Activated T-cell treated with anti-CD3 and anti-CD28 coated beads for 24 hours (primary cell): ENCODE measurements around the gene PTPRD.

Experiments used
- DNase-seq: peaks from one replicate; pipeline ENCODE4 v3.0.0-alpha.2; 2020; ENCODE audit warnings: low read depth

Gene PTPRD

DNA sequence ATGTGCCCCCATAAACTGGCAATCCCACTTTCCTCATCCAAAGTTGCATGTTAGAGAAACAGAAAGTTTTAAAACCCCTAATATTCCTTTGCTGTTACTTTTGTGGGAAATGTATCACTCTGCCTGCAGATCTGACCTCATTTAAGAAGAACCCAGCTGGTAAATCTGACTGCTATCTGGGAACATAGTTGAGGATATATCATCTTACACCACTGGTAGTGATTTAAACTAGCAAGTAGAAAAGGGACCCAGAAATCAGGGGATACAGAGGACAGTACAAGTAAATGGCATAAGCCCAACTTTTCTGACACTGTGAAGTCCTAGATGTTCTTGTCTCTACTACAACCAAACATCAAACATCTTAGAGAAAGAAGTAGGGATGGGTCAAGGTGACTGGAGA is 1752.7 kb downstream of the PTPRD start:
- DNase-seq = no peak

DNA sequence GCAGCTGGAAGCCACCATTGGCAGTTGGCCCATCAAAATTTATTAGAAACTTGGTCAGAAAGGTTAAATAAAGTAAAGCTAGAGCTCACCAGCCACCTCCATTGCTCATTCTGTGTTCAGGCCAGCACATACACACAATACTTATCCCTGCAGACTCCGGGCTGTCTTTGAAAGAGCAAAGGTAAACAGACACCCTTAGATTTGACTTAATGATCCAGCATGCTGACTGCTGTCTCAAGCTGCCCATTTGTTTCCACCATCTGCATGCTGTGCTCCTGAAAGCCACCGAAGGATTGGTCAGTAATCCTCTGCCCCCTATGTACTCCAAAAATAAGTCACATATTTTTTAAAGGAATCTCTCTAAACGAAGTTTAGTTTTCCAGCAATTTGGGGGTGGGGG is 1753.4 kb downstream of the PTPRD start:
- DNase-seq = no peak

DNA sequence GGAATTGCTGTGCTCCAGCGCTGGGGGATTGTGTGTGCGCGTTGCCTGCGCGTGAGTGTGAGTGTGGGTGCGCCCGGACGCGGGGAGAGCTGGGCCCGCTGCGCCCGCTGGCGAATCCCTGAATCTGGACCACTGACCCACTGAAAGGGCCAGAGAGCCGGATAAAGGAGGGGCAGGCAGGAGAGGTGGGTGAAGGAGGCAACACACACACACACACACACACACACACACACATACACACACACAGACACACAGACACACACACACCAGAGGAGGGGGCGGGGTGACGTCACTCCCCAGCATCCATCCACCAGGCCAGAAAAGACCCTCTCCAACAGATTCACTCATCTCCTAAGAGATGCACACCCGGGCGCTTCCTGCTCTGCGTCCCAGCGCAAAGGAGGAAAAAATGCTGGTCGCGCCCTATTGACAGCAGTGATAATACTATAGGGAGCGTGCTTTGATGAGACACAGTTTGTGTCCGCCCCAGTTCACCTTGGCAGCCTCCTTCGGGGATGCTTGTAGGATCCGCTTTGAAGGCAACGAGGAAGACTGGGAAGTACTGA is 1754.1 kb downstream of the PTPRD start:
- no peak for DNase-seq

DNA sequence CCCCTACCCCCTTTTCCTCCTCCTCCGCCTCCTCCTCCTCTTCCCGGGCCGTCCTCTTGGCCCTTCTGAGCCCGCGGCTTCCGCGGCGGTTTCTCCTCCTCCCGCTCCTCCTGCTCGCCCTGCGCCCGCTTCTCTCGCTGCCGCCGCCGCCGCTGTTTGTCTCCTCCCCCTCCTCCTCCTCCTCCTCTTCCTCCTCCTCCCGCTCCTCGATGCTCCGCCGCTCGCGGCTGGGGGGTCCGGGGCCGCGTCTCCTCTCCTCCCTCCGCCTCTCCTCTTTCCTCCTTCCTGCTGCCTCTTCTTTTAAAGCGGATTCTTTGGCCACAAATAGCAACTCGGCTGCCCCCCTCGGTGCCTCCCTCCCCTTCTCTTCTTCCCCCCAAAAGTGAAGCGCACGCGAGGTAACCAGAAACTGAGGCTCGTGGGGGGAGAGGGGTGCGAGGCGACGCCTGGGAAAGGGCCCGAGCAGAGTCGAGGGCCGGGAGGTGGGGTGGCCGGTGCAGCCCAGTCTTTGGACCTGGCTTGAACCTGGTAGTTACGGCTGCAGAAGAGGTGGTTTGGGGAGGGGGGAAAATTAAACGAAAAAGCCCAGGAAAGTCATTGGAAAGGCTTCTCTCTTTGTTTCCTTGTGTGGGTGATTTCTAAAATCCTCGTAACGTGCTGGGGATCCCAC is 1754.7 kb downstream of the PTPRD start:
- no peak for DNase-seq

DNA sequence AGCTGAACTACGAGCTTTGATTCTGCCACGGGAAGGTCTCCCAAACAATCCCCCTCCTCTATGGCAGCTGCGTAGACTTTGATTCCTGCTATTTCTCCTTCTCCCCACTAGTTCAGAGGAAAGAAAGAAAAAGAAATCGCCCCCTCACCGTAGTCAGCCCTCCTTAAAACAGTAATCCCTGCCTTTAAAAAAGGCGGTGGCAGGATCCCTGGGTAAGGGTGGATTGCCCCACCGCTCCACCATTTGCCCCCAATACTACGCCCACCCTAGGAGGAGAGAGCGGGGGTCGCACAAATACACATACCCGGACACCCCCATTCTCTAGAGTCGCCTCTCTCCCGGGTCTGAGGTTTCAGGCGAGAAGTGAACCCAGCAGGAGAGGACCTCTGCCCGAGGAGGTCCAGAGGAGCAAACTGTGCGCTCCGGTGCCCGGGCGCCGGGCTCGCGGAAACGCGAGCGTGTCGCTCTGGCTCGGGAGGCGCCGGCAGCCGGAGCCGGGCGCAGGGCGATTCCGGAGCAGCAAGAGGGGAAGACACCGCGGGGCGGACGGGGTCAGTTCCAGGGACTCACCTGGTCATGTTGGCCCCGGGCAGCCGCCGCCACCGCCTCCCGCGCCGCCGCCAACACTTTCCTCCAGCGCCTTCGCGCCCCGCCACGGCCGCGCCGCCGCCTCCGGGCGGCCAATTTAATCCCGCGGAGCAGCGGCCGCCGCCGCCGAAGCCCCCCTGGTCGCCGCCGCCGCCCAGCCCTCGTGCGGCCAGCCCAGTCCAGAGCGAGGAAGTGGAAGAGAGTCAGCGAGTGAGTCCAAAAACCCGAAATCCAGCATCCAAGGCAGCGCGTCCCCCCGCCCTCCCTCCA is 1755.5 kb downstream of the PTPRD start:
- DNase-seq = no peak

DNA sequence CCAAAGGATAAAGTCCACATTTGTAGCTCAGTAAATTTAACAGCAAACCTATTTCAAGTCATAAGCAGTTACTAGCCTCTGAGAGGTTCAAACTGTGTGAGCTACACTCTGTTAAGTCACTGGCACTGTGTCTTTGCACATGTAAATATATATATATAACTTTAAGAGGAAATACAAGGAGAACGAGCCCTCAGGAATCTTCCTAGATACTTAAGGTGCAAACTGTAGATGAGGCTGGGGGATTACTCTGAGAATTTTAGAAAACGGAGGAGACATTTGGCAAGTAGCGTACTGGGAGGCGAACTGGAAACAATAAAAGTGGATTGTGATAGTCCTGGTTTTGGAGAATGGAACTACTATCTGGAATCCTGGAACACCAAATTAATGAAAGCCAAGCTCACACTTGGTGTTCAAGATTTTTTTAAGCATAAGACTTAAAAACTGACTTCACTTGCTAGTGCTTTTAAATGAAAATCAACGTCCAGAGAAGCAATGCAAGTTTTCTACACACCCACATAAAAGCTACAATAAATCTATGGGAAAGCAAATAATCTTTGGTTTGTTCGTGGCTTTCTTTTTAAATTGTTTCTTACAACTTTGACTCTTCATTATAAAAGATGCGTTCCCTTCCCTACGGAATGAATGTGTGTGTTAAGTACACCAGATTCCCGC is 1756.3 kb downstream of the PTPRD start:
- DNase-seq = no peak

DNA sequence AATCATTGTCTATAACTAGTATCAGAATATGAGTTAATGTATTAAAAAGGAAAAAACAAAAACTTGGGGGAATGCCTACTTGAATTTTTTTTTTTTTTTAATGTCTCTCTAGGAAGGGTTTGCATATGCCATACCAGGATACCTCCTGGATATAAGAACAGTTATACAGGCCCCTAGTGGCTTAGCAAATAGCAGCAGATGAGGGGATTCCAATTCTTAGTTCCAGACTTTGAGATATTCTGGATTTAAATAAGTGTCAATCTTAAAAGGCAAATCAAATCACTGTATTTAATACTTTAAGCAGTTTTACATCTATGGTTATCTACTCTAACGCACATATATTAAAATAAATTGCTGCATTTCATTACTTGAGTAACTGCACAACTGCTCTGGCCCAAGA is 1757.8 kb downstream of the PTPRD start:
- DNase-seq = no peak

DNA sequence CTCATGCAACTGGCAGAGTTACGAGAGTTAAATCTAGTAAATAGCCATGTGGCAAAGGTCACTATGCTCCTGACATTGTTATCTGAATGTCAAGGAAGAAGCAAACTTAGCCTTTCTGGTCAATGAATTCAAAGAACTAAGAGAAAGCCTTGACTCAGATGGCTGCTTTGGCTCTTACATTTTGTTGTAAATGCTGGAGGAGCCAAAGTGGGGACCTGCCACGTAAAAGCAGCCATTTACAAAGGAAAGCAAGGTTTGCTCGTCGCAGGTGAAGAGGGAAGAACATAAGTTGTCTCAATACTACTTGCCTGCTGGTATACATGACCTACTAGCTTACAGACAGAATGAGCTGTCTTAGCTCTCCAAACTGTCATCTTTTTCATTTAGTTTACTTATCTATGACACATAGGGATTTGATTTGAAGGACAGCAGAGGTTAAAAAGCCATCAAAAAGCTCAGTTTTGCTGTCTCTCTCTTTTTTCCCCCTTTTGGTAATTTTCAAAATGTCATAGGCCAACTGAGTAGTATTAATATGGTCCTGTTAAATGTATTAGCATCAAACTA is 1760.4 kb downstream of the PTPRD start:
- no peak for DNase-seq

DNA sequence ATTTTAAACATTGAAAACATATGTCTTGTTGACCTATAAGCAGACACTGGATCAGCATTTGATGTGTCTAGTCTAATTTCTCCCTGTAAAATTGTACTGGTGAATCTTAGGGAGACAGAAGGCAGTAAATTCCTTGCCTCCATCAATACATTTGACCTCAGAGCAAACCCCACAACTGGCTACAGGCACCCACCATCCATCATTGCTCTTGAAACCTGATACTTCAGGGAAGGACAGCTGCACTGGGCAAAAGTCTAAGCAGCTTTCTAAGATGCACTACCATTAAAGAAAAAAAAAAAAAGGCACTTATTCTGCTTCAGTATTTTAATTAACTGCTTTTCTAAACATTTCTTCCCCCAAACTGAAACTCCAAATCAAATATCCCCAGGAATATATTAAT is 1761.9 kb downstream of the PTPRD start:
- no peak for DNase-seq

DNA sequence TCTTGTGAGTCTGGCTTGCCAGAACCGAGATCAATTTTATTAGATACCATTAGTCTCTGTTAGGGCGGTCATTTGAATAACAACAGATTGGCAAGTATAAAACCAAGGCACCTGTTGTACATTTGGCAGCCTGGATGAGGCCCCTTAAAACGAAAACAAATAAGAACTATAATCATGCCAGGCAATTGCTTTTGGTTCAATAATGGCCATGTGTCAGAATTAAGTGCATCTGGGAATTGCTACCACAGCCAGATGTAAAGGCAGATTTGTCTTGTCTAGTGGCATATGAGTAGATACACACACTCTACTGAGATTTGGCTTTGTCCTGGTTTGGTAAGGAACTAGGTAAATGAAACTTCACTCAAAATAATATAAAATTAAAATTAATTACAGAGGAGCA is 1767.0 kb downstream of the PTPRD start:
- DNase-seq = no peak

DNA sequence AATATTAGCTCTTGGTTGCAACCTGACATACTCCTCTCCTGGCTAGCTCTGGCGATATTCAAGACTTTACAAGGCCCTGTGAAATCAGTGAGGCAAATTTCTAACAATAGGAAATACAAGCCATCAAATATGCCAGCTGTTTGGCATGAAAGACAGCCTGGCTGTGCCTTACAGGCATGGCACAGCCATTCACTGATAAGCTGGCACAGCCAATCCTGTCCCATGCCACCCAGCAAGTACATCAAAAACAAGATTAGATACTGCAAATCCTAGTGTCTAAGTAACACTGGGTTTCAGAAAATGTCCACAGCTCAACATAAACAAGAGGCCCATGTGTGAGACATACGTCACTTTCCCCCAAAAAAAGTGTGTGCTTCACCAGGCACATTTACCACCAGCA is 1767.4 kb downstream of the PTPRD start:
- DNase-seq = no peak

DNA sequence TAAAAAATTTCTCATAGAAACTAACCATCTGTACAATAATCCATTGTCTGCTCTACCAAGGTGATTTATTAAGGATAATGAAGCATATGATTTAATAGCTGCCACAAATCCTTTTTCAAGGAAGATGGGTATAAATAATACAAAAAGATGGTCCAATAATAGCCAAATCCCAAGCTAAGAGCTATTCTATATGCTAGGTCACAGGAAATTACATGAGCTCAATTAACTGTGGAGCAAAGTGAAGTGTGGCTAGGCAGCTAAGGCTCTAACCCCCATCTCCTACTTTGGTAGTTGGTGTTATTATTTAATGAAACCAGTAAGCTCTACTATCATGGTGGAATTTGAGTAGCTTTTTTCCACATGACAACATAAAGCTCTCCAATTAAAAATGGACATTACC is 1768.3 kb downstream of the PTPRD start:
- no peak for DNase-seq

DNA sequence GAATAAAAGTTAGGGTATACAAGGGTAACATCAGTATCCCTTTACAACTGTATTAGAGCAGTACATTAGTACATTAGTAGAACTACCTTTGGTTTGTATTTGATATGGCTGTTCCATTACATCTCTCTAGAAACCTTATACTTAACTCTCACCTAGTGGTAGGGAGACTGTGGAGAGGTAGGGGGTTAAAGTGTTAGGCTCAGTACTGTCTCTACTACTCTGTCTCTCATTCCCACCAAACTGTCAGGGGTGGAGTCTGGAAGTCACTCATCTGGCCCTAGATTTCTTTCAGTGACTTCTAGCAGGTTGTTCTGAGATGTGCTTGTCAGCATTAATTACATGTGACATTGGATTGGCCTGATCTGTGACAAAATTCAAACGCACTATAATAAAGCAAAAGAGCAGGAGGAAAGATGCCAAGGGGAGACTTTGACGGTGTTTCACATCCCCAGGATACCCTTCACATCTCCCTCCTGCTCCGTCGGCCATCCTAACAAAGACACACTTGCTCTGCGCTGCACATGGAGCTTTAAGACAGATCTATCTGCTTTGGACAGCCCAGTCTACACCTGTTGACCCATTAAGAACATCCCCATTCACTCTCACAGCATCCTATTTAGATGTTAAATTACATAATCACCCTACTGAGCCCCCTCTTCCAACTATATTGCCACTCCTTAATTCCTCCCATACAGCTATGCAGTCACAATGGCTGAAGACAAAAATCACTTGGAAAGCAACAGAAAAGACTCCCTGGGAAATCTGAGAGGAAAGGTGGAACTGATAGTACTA is 1770.2 kb downstream of the PTPRD start:
- no peak for DNase-seq

DNA sequence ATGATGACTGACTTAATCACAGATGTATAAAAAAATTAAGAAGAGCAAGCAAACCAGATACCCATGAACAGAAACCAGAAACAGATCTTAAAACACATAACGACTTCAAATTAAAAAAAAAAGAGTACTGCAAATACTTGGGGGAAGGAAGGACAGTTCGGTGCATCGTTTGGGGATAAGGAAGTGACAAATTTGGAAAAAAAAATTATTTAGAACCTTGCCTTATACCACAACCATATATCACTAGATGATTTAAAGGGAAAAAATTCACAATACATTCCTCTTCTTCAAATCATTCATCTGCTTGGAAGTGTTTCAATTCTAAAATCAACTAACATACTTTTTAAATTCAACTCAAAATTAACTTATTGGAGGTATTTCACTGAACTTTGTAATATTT is 1774.7 kb downstream of the PTPRD start:
- DNase-seq = no peak

DNA sequence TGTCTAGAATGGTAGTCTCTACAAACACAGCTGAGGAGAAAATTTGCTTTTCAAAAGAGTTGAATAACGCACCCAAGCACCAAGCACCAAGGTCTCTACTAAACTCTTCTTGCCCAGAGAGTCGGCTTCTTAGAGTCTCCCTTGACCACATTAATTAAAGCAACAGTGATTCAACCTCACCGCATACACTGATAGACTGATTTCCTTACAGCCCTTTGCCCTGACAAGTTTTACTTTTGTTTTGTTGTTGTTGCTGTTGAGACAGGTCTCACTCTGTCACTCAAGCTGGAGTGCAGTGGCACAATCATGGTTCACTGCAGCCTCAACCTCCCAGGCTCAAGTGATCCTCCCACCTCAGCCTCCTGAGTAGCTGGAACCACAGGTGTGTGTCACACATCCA is 1777.5 kb downstream of the PTPRD start:
- DNase-seq = no peak

DNA sequence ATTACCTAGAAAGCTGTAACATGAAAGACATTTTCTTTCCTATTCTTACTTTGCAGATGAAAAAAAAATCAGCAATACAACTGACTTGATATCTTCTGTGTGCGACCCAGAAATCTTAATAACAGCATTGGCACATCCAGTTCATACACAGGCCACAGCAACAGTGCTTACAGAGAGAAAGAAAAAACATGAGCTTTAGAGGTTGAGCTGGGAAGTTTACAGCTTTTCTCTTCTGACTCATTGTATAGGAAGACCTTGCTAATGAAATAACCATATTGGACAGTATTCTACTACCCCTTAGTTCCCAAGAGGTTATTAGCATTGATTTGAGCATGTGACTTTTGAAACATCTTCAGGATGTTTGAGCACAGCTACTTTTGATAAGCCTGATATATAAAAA is 1779.8 kb downstream of the PTPRD start:
- no peak for DNase-seq

DNA sequence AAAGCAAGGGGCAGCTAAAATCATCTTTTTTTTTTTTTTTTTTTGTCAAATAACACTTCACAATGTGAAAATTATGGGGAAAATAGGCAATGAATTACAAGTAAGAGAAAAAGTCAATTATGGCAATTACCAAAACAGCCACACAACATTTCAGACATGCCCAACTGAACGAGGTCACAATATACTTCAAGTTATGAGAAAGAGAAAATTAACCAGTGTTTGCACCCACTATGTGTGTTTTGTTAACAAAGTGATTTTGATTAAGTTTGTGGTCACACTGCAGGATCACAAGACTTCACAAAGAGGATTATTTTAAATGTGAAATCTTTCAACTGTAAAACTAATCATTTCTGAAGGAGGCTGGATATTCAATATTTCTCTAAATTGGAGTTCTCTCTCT is 1780.4 kb downstream of the PTPRD start:
- DNase-seq = no peak

DNA sequence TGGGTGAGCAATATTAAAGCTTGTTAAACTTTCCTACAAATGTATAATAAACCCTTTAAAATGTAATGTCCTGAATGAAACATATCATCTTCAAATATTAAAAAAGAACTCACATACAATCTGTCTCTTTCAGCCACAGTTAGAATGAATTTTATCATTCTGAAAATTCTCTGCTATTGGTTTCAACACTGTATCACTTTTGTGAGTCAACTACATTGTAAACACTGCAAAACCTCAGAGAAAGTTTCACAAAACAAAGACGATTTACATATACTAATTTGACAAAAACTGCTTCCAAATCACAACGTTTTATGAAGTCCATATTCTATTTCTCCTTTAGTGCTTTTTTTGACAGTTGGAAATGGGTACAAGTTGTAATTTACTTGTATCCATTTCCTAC is 1781.2 kb downstream of the PTPRD start:
- no peak for DNase-seq

DNA sequence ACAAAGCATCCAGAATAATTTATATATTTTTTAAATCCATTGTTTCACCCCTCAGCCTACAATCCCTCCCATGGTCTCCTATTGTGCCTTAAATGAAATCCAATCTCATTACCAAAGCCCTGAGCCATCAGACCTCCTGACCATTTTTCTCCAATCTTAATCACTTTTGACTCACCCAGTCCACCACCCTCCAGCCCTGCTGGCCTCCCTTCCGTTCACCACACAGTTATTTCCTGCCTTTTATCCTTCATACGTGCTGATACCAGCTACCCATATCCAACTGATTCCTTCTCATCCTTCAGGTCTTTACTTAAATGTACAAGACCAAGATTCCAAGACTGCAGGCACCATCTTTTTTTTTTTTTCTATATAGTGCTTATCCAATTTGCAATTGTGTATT is 1786.5 kb downstream of the PTPRD start:
- no peak for DNase-seq

DNA sequence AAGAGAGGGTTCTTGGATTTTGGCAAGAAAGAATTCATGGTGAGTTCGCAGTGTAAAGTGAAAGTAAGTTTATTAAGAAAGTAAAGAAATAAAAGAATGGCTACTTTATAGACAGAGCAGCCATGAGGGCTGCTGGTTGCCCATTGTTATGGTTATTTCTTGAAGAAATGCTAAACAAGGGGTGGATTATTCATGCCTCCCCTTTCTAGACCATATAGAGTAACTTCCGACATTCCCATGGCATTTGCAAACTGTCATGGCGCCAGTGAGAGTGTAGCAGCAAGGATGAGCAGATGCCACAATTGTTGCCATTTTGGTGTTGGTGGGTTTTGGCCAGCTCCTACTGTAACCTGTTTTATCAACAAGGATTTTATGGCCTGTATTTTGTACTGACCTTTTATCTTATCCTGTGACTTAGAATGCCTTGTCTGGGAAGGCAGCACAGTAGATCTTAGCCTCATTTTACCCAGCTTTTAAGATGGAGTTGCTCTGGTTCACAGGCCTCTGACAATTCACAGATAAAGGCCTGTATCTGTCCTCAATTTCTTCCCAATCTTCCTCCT is 1787.1 kb downstream of the PTPRD start:
- no peak for DNase-seq

DNA sequence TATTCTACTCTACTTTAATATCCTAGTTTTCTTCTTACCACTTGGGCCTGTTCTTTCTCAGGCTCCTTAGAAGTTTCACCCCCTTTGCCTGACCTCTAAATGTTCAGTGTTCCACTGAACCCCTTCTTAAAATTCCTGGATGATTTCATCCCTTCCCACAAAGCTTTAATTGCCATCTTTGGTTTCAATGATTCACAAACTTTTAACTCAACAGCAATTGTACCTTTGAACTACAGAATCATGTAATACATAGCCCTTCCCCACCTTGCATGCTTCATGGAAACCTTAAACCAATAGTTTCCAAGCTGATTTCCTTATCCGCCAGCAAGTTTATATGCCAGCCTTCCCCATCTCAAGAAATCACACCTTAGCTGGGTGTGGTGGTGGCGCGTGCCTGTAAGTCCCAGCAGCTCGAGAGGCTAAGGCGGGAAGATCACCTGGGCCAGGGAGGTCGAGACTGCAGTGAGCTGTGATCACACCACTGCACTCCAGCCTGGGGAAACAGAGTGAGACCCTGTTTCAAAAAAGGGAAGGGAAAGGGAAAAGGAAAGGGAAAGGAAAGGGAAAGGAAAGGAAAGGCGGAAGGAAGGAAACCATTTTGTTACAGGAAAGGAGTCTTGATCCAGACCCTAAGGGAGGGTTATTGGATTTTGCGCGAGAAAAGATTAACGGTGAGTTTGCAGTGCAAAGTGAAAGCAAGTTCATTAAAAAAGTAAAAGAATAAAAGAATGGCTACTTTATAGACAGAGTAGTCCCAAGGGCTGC is 1789.5 kb downstream of the PTPRD start:
- DNase-seq = no peak
